ENCODE measurements around the gene TKFC. TPM values are rescaled to one million over a fixed set of nuclear protein-coding genes. Genes with fewer than 3 reads are reported as not detected.

The TKFC gene
- total RNA-seq, 1 experiment from 2014 or later: 79.6 TPM

DNA sequence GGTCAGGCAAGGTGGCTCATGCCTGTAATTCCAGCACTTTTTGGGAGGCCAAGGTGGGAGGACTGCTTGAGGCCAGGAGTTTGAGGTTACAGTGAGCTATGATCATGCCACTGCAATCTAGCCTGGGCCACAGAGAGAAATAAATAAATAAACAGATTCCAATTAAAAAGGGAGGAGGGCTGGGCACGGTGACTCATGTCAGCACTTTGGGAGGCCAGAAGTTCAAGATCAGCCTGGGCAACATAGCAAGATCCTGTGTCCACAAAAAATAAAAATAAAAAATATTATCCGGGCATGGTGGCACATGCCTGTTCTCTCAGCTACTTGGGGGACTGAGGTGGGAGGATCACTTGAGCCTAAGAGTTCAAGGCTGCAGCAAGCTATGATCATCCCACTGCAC lies 21.2 kb downstream of the TKFC start:
- Histone ChIP-seq H3K27me3 (ENCODE audit: control insufficient read depth, insufficient read depth, low read length) (no peaks in the 10 kb centered on the region), H3K36me3 (ENCODE audit: control insufficient read depth, insufficient read depth, low read length) (0 out of 2 replicates have a peak, but pooled peaks cover 2% of the 10 kb centered on the region), H3K27ac (ENCODE audit: low read length) (no peak overlapping the region), H3K4me1 (ENCODE audit: control insufficient read depth, insufficient read depth, low read length) (no peaks in the 10 kb centered on the region), H3K4me3 (ENCODE audit: low read depth in 2 of 2, low read length in 2 of 2) (no peak overlapping the region), H3K9me3 (ENCODE audit: control insufficient read depth, insufficient read depth, low read depth, low read length) (no peaks in the 10 kb centered on the region)
- in situ Hi-C loops (cut with HindIII; ENCODE audit: low pct_unique_long_range_greater_than_20kb, low sequenced_read_pairs): no loop called here
- no TSS peak for BruUV-seq (replicated peaks)
- no peak for DNase-seq (ENCODE audit: low read depth, low spot score)
- intact Hi-C loops (cut with micrococcal nuclease; ENCODE audit: unreplicated experiment): no loop called here
- no peak for ATAC-seq
- ChIA-PET CTCF (interaction anchor here (0.9 kb wide), 1 partner anchor 15 kb away, joined by 6 read pairs; no protein-coding TSS in a partner anchor), POLR2A (no interaction called here)
- TF ChIP-seq, protein P1, sequence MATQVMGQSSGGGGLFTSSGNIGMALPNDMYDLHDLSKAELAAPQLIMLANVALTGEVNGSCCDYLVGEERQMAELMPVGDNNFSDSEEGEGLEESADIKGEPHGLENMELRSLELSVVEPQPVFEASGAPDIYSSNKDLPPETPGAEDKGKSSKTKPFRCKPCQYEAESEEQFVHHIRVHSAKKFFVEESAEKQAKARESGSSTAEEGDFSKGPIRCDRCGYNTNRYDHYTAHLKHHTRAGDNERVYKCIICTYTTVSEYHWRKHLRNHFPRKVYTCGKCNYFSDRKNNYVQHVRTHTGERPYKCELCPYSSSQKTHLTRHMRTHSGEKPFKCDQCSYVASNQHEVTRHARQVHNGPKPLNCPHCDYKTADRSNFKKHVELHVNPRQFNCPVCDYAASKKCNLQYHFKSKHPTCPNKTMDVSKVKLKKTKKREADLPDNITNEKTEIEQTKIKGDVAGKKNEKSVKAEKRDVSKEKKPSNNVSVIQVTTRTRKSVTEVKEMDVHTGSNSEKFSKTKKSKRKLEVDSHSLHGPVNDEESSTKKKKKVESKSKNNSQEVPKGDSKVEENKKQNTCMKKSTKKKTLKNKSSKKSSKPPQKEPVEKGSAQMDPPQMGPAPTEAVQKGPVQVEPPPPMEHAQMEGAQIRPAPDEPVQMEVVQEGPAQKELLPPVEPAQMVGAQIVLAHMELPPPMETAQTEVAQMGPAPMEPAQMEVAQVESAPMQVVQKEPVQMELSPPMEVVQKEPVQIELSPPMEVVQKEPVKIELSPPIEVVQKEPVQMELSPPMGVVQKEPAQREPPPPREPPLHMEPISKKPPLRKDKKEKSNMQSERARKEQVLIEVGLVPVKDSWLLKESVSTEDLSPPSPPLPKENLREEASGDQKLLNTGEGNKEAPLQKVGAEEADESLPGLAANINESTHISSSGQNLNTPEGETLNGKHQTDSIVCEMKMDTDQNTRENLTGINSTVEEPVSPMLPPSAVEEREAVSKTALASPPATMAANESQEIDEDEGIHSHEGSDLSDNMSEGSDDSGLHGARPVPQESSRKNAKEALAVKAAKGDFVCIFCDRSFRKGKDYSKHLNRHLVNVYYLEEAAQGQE (IDR thresholded peaks at IDR 0.05; ENCODE audit: insufficient read depth in 1 of 2, low read depth in 2 of 2, low read length in 1 of 2): no peak
- TF ChIP-seq TCF7L2 (IDR thresholded peaks at IDR 0.05; ENCODE audit: low read depth, low read length): no peak
- no peak for TF ChIP-seq POLR2AphosphoS5 (IDR thresholded peaks at IDR 0.05; ENCODE audit: low read depth, low read length)
- no peak for TF ChIP-seq CTCF (IDR thresholded peaks at IDR 0.05)
- TF ChIP-seq SIN3A (IDR thresholded peaks at IDR 0.05; ENCODE audit: borderline replicate concordance, insufficient read depth, low read depth, low read length): no peak

DNA sequence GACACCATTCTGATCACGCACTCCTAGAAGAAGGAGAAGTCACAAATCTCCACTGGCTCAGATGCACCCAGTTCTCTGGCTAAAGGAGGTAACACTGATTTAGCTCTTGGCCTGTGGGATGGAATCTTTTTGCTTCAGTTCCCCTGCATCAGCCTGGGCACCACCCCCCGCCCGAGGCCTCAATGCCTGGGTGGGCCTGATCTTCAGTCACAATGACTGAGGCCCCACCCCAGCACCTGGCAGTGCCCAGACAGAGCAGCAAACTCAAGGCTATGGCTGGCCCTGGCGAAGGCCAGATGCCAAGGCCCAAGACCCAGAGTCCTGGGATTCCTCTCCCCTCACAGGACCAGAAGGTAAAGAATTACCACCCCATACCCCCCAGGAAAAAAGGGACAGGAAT lies 23.7 kb downstream of the TKFC start:
- in situ Hi-C loops (cut with HindIII; ENCODE audit: low pct_unique_long_range_greater_than_20kb, low sequenced_read_pairs): no loop called here
- DNase-seq (ENCODE audit: low read depth, low spot score) (no peak), ATAC-seq (no peak)
- ChIA-PET POLR2A (no interaction called here), CTCF (interaction anchor here (0.6 to 1.4 kb wide), 2 partner anchors 20 to 45 kb away, joined by 7 to 8 read pairs; no protein-coding TSS in a partner anchor)
- H3K4me1 ChIP-seq (ENCODE audit: control insufficient read depth, insufficient read depth, low read length): 0 out of 2 replicates have a peak, but pooled peaks cover 4% of the 10 kb centered on the region
- H3K27me3 ChIP-seq (ENCODE audit: control insufficient read depth, insufficient read depth, low read length): no peaks in the 10 kb centered on the region
- BruUV-seq (replicated peaks): no TSS peak
- TF ChIP-seq TCF7L2 (IDR thresholded peaks at IDR 0.05; ENCODE audit: low read depth, low read length) (no peak), CTCF (IDR thresholded peaks at IDR 0.05) (no peak), SIN3A (IDR thresholded peaks at IDR 0.05; ENCODE audit: borderline replicate concordance, insufficient read depth, low read depth, low read length) (no peak), POLR2AphosphoS5 (IDR thresholded peaks at IDR 0.05; ENCODE audit: low read depth, low read length) (no peak)
- TF ChIP-seq, protein P1 (IDR thresholded peaks at IDR 0.05; ENCODE audit: insufficient read depth in 1 of 2, low read depth in 2 of 2, low read length in 1 of 2): no peak
- no peak overlapping the region for H3K27ac ChIP-seq (ENCODE audit: low read length)
- intact Hi-C loops (cut with micrococcal nuclease; ENCODE audit: unreplicated experiment): no loop called here
- H3K36me3 ChIP-seq (ENCODE audit: control insufficient read depth, insufficient read depth, low read length): no peaks in the 10 kb centered on the region
- no peaks in the 10 kb centered on the region for H3K9me3 ChIP-seq (ENCODE audit: control insufficient read depth, insufficient read depth, low read depth, low read length)
- no peak overlapping the region for H3K4me3 ChIP-seq (ENCODE audit: low read depth in 2 of 2, low read length in 2 of 2)
